Mesenchymal stem cell (in vitro differentiated cells and primary cell): Measurements from ENCODE around the gene LMX1B.

Experiments
- DNase-seq: peaks from one replicate; pipeline ENCODE4 v3.0.0-alpha.2; 2013
- H2AFZ ChIP-seq: one replicate; pipeline ENCODE4 v1.6.1; 2013; ENCODE audit warnings: low read depth, mild to moderate bottlenecking, control low read depth, inconsistent platforms, low read length, moderate library complexity
- H2AK5ac ChIP-seq: 2 replicates; pipeline ENCODE4 v1.6.1; 2013; ENCODE audit warnings: low read length, moderate library complexity, mild to moderate bottlenecking, inconsistent platforms; ENCODE audit not compliant: severe bottlenecking
- H2BK120ac ChIP-seq: one replicate; pipeline ENCODE4 v1.6.1; 2013; ENCODE audit warnings: low read depth, mild to moderate bottlenecking, inconsistent platforms, low read length, moderate library complexity
- H2BK12ac ChIP-seq, 2 experiments: one replicate each; pipeline ENCODE4 v1.6.1; 2013; ENCODE audit warnings: inconsistent platforms in 2 of 2, low read length in 2 of 2, mild to moderate bottlenecking in 2 of 2, moderate library complexity in 2 of 2, control low read depth in 1 of 2
- H2BK15ac ChIP-seq: one replicate; pipeline ENCODE4 v1.6.1; 2013; ENCODE audit warnings: mild to moderate bottlenecking, low read depth, inconsistent platforms; ENCODE audit not compliant: poor library complexity, severe bottlenecking
- H2BK5ac ChIP-seq: 2 replicates; pipeline ENCODE4 v1.6.1; 2013; ENCODE audit warnings: low read depth, mild to moderate bottlenecking, low read length, control low read depth, inconsistent platforms; ENCODE audit not compliant: poor library complexity, severe bottlenecking
- H3K14ac ChIP-seq, 2 experiments: one replicate each; pipeline ENCODE4 v1.6.1; 2013; ENCODE audit warnings: inconsistent platforms in 2 of 2, low read length in 2 of 2, control low read depth in 1 of 2, mild to moderate bottlenecking in 1 of 2, moderate library complexity in 1 of 2
- H3K18ac ChIP-seq, 2 experiments: one replicate each; pipeline ENCODE4 v1.6.1; 2013; ENCODE audit warnings: inconsistent platforms in 2 of 2, low read length in 2 of 2, control low read depth in 1 of 2, low read depth in 1 of 2, mild to moderate bottlenecking in 1 of 2
- H3K23ac ChIP-seq, 2 experiments: one replicate each; pipeline ENCODE4 v1.6.1; 2013; ENCODE audit warnings: inconsistent platforms in 2 of 2, low read length in 2 of 2, mild to moderate bottlenecking in 2 of 2, moderate library complexity in 2 of 2, control low read depth in 1 of 2
- H3K27ac ChIP-seq: 2 replicates; pipeline ENCODE4 v1.5.1; 2013; ENCODE audit warnings: mild to moderate bottlenecking, moderate library complexity, low read length, control low read depth, inconsistent platforms; ENCODE audit not compliant: poor library complexity, severe bottlenecking
- H3K27me3 ChIP-seq, 2 experiments: 2 replicates each; pipeline versions ENCODE4 v1.6.1 to v1.7.0; 2013; ENCODE audit warnings: low read length in 2 of 2, mild to moderate bottlenecking in 2 of 2, moderate library complexity in 2 of 2, control low read depth in 1 of 2, inconsistent platforms in 1 of 2; ENCODE audit not compliant: control insufficient read depth in 1 of 2, insufficient read depth in 1 of 2
- H3K36me3 ChIP-seq, 2 experiments: 2 replicates each; pipeline versions ENCODE4 v1.6.1 to v1.7.0; 2013; ENCODE audit warnings: low read length in 2 of 2, control low read depth in 1 of 2, inconsistent platforms in 1 of 2, low read depth in 1 of 2, mild to moderate bottlenecking in 1 of 2; ENCODE audit not compliant: insufficient read depth in 2 of 2, control insufficient read depth in 1 of 2
- H3K4ac ChIP-seq, 2 experiments: one replicate each; pipeline ENCODE4 v1.6.1; 2013; ENCODE audit warnings: inconsistent platforms in 2 of 2, low read length in 2 of 2, mild to moderate bottlenecking in 2 of 2, moderate library complexity in 2 of 2, control low read depth in 1 of 2, low read depth in 1 of 2
- H3K4me1 ChIP-seq: 2 replicates; pipeline ENCODE4 v1.6.1; 2013; ENCODE audit warnings: low read depth, low read length, control low read depth; ENCODE audit not compliant: control insufficient read depth, insufficient read depth
- H3K4me2 ChIP-seq: 2 replicates; pipeline ENCODE4 v1.6.1; 2013; ENCODE audit warnings: low read length, mild to moderate bottlenecking, inconsistent platforms; ENCODE audit not compliant: poor library complexity, severe bottlenecking
- H3K4me3 ChIP-seq, 2 experiments: 2 replicates each; pipeline versions ENCODE4 v1.5.1 to v1.7.0; 2013; ENCODE audit warnings: low read length in 2 of 2, mild to moderate bottlenecking in 2 of 2, control low read depth in 1 of 2, low read depth in 1 of 2; ENCODE audit not compliant: insufficient read depth in 1 of 2
- H3K79me1 ChIP-seq: replicated peaks from 2 replicates; pipeline ENCODE4 v1.6.1; 2013; ENCODE audit warnings: mild to moderate bottlenecking, control low read depth, low read length, inconsistent platforms; ENCODE audit not compliant: poor library complexity, severe bottlenecking
- H3K9ac ChIP-seq: 2 replicates; pipeline ENCODE4 v1.7.0; 2013; ENCODE audit warnings: mild to moderate bottlenecking, low read length, moderate library complexity
- H3K9me3 ChIP-seq: 2 replicates; pipeline ENCODE4 v1.7.0; 2013; ENCODE audit warnings: mild to moderate bottlenecking, low read length; ENCODE audit not compliant: control insufficient read depth
- H4K8ac ChIP-seq: one replicate; pipeline ENCODE4 v1.6.1; 2013; ENCODE audit warnings: inconsistent platforms, mild to moderate bottlenecking, low read length, moderate library complexity
- H4K91ac ChIP-seq: one replicate; pipeline ENCODE4 v1.6.1; 2013; ENCODE audit warnings: mild to moderate bottlenecking, low read length, inconsistent platforms
- WGBS: methylation state at CpG from one replicate; pipeline ENCODE4 v1.1.7; 2013; ENCODE audit warnings: mixed read lengths; 5-methylcytosine and 5-hydroxymethylcytosine counted together

LMX1B gene

GRCh38 chr9:126704892-126705766 lies 91.4 kb downstream of the LMX1B start:
- Histone ChIP-seq H2BK15ac (no peak overlapping the region), H2BK5ac (no peak overlapping the region), H2BK120ac (no peak overlapping the region), H2AK5ac (no peak overlapping the region), H3K9ac (peak overlapping the region; percentile 28), H3K36me3 (no peaks in the 10 kb centered on the region), H4K91ac (no peak overlapping the region), H3K18ac (no peak overlapping the region), H3K4me3 (peak overlapping the region in 1 of 2 experiments; percentile 63), H3K23ac (no peak overlapping the region), H3K14ac (no peak overlapping the region), H3K4me2 (peak overlapping the region; percentile 41), H2BK12ac (no peak overlapping the region), H4K8ac (no peak overlapping the region), H3K4me1 (peaks cover 11% of the 10 kb centered on the region), H3K9me3 (no peaks in the 10 kb centered on the region), H3K79me1 (no peaks in the 10 kb centered on the region), H2AFZ (no peak overlapping the region), H3K27ac (no peak overlapping the region), H3K4ac (no peak overlapping the region), H3K27me3 (peaks cover 52 to 81% of the 10 kb centered on the region in 2 experiments)
- DNase-seq = peak; percentile 65
- WGBS = 14% methylated on average over 36 of the region's 36 CpGs

- Histone ChIP-seq H4K91ac (no peak overlapping the region), H3K18ac (no peak overlapping the region), H2BK5ac (no peak overlapping the region), H3K27ac (no peak overlapping the region), H3K79me1 (no peaks in the 10 kb centered on the region), H3K9ac (peak overlapping the region; percentile 22), H3K9me3 (no peaks in the 10 kb centered on the region), H2BK12ac (no peak overlapping the region), H4K8ac (no peak overlapping the region), H2AFZ (no peak overlapping the region), H2AK5ac (no peak overlapping the region), H3K36me3 (no peaks in the 10 kb centered on the region), H3K23ac (no peak overlapping the region), H2BK120ac (no peak overlapping the region), H3K14ac (no peak overlapping the region), H3K4me1 (peaks cover 11% of the 10 kb centered on the region), H3K4ac (no peak overlapping the region), H3K4me2 (no peak overlapping the region), H3K4me3 (peak overlapping the region in 1 of 2 experiments; percentile 63), H3K27me3 (peaks cover 48 to 73% of the 10 kb centered on the region in 2 experiments), H2BK15ac (no peak overlapping the region)
- WGBS = 57% methylated on average over 33 of the region's 41 CpGs
- peak; percentile 45 for DNase-seq
Measured at GRCh38 chr9:126705767-126706697, 92.3 kb downstream of the LMX1B start.

DNA sequence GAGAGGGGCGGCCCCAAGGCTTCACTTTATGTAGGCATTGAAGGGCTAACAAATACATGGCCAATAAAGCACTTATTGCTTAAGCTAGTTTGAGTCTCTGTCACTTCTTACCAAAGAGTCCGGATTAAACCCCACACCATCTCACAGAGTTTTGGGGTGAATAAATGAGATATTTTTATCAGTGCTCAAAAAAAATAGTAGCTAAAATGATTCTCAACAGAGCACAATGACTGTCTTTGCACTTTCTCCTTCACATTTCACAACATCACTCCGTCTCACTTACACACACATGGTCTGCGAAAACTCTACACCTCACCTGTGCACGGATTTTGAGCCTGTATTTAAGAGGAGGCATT lies 92.9 kb downstream of the LMX1B start:
- Histone ChIP-seq H3K9me3 (no peaks in the 10 kb centered on the region), H3K36me3 (no peaks in the 10 kb centered on the region), H3K9ac (no peak overlapping the region), H3K27me3 (peaks cover 42 to 70% of the 10 kb centered on the region in 2 experiments), H3K14ac (no peak overlapping the region), H3K23ac (no peak overlapping the region), H4K8ac (no peak overlapping the region), H3K4me1 (peaks cover 11% of the 10 kb centered on the region), H4K91ac (no peak overlapping the region), H2BK15ac (no peak overlapping the region), H3K4me2 (no peak overlapping the region), H3K18ac (no peak overlapping the region), H3K4me3 (no peak overlapping the region), H2BK5ac (no peak overlapping the region), H3K79me1 (no peaks in the 10 kb centered on the region), H2BK120ac (no peak overlapping the region), H3K4ac (no peak overlapping the region), H2AK5ac (no peak overlapping the region), H3K27ac (no peak overlapping the region), H2AFZ (no peak overlapping the region), H2BK12ac (no peak overlapping the region)
- 86% methylated on average over 3 of the region's 5 CpGs for WGBS
- no peak for DNase-seq

DNA sequence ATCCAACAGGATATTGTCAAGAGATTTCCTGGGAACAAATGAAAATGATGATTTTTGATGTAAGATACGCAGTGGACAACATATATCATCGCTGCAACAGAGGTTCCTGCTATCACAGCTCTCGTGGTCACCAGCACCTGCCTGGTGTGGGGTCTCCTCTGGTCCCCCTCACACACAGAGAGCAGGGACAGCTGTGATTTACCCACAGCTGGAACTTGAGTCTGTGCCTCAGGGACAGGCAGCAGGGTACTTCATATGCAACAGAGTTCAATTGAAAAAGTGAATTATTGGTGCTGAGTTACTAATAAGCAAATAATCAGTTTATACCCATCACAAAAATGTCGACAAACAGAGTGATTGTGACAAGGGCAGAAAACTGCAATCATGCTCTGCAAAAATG lies 93.4 kb downstream of the LMX1B start:
- H3K9me3 ChIP-seq = no peaks in the 10 kb centered on the region
- peaks cover 11% of the 10 kb centered on the region for H3K4me1 ChIP-seq
- H2AFZ ChIP-seq = no peak overlapping the region
- H4K91ac ChIP-seq = no peak overlapping the region
- H3K4me3 ChIP-seq = no peak overlapping the region
- no peak overlapping the region for H3K18ac ChIP-seq
- no peak overlapping the region for H3K9ac ChIP-seq
- 84% methylated on average over 4 of the region's 4 CpGs for WGBS
- no peak for DNase-seq
- H2BK12ac ChIP-seq = no peak overlapping the region
- no peak overlapping the region for H3K4ac ChIP-seq
- H3K36me3 ChIP-seq = no peaks in the 10 kb centered on the region
- no peak overlapping the region for H2BK120ac ChIP-seq
- no peak overlapping the region for H3K23ac ChIP-seq
- no peak overlapping the region for H3K27ac ChIP-seq
- H3K4me2 ChIP-seq = no peak overlapping the region
- H3K27me3 ChIP-seq = peaks cover 38 to 68% of the 10 kb centered on the region in 2 experiments
- H3K14ac ChIP-seq = no peak overlapping the region
- no peaks in the 10 kb centered on the region for H3K79me1 ChIP-seq
- no peak overlapping the region for H2BK5ac ChIP-seq
- H2BK15ac ChIP-seq = no peak overlapping the region
- H4K8ac ChIP-seq = no peak overlapping the region
- H2AK5ac ChIP-seq = no peak overlapping the region
